Heart left ventricle (tissue), 13 donors: ENCODE data around the gene DPH3.

Experiments used
- POLR2A ChIP-seq, 2 donors: fragments of 450-650 bp; IDR thresholded peaks; one replicate each; pipeline ENCODE4 v1.6.1; 2017; ENCODE audit warnings: antibody characterized with exemption in 2 of 2, mild to moderate bottlenecking in 2 of 2, moderate library complexity in 2 of 2
- TF ChIP-seq, protein P1 (sequence below), 12 donors: fragments of 200-600 bp; sonication (generic) in 4 of 12; IDR thresholded peaks; one replicate each; pipeline versions ENCODE4 v1.5.0 to v1.8.0; 2018 to 2022; ENCODE audit warnings: antibody characterized with exemption in 12 of 12, mild to moderate bottlenecking in 5 of 12
- donor health status: ischemic (EF 13 %, LVEDD 7.1; RV severe dilation, severe dysfunction).
- donor health status: DM: no; HTN: yes; CAD: no.
- donor health status: DM: no; HTN: no; CAD: no.
- donor health status: ischemic (EF 25% LVEDD 6.9; RV normal size, moderate dysfunction).
- donor health status: ischemic (EF 25% LVEDD 5.7; RV mildly dilated, moderate dysfunction).
- donor health status: ischemic (EF 35%, LVEDD 5.7; RV mildly dilated, moderate dysfunction).
- donor health status: nonischemic (EF 11% LVEDD 7.7; RV severe dilation, severe dysfunction).
- donor health status: DM: yes; HTN: yes; CAD: no.
- donor health status: PGD.
- donor health status: ischemic (EF 29% LVEDD 5.4; RV normal size, mild dysfunction).
- donor health status: nonischemic (EF 23%, LVEDD 6.1; RV moderate dilation, normal function).

DNA sequence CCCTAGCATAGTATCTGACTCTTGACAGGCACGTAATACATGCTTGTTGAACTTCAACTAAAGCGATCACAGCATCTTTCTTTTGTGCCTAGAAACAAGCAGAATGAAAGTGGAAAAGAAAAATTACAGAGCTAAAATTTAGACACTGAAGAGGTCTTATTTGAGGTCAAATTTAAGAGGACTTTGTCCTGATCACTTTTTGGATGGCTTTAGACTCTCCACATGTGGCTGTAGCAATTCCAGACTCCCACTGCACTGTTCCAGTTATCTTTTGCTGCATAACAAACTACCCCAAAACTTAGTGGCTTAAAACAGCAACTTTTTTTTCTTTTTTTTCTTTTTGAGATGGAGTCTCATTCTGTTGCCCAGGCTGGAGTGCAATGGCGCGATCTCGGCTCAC is 23.5 kb downstream of the DPH3 start:
- TF ChIP-seq, protein P1, sequence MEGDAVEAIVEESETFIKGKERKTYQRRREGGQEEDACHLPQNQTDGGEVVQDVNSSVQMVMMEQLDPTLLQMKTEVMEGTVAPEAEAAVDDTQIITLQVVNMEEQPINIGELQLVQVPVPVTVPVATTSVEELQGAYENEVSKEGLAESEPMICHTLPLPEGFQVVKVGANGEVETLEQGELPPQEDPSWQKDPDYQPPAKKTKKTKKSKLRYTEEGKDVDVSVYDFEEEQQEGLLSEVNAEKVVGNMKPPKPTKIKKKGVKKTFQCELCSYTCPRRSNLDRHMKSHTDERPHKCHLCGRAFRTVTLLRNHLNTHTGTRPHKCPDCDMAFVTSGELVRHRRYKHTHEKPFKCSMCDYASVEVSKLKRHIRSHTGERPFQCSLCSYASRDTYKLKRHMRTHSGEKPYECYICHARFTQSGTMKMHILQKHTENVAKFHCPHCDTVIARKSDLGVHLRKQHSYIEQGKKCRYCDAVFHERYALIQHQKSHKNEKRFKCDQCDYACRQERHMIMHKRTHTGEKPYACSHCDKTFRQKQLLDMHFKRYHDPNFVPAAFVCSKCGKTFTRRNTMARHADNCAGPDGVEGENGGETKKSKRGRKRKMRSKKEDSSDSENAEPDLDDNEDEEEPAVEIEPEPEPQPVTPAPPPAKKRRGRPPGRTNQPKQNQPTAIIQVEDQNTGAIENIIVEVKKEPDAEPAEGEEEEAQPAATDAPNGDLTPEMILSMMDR (IDR thresholded peaks at IDR 0.05): no peak
- no peak for TF ChIP-seq POLR2A (IDR thresholded peaks at IDR 0.05)
